ENCODE measurements around the gene ADGRA1.

Gene ADGRA1

DNA sequence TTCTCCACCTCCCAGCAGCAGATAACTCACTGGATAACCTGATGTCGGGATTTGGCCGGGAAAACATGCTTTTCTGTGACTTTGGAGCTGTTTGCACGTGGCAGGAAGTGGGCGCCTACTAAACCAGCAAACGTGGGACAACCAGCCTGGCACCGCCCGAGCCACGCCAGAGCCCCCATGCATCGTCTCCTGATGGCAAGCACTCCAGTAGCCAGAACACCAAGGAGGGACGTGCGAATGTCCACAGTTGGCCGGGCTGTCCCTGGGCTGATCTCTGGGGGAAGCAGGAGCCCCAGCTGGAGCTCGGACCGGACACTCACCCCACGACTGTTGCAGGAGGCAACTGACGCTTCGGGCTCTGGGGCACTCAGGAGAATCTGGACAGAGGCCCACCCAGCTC, 7.1 kb downstream of the ADGRA1 start:
- DNase-seq (ENCODE audit: low read depth in 2 of 2): no peak

DNA sequence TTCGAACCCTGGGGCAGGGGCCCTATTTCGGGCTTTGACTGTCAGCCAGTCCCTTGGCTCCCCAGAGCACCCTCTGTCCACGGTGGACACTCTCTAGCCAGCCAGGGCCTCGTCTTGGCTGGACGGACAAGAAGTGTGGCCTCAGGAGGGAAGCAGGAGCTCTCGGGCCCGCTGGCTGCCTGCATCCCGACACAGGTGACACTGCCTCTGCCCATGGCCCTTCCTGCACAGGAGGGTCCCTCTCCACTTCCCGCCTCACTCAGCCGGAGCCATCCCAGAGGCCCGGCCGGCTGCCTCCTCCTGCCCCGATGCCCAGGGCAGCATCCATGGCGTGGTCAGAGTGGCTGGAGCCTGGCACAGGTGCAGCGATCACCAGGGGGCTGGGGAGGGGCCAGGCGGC, 7.9 kb downstream of the ADGRA1 start:
- no peak for DNase-seq (ENCODE audit: low read depth in 2 of 2)

DNA sequence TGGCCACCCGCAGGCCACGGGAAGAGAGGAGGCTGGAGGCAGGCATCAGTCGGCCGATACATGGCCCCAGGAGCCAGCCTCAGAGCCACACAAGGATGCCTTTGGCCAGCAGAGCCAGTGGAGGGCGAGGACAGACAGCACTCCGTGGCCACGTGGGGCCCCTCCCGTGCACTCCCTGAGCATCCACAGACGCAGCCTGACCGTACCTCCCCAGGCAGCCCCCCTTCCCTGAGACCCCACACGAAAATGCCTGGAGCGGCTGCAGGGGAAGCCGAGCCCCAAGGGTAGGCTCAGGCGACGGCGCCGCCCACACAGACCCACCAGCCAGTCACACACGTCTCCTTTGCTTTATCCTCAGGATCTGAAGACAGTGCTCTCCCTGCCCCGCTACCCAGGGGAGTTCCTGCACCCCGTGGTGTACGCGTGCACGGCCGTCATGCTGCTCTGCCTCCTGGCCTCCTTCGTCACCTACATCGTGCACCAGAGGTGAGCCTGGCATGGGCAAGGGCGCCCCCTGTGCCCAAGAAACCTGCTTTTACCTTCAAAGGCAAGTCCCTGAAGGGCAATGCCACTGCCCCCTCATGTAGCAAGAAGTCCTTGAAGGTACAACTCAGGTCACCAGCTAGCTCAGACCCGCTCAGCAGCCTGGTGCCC, 9.0 kb downstream of the ADGRA1 start:
- DNase-seq (ENCODE audit: low read depth in 2 of 2): no peak

GRCh38 chr10:133097418-133097817, 9.7 kb downstream of the ADGRA1 start:
- no peak for DNase-seq (ENCODE audit: low read depth in 2 of 2)

GRCh38 chr10:133097961-133098360, 10.2 kb downstream of the ADGRA1 start:
- no peak for DNase-seq (ENCODE audit: low read depth in 2 of 2)

GRCh38 chr10:133098426-133099124, 10.9 kb downstream of the ADGRA1 start:
- no peak for DNase-seq (ENCODE audit: low read depth in 2 of 2)

DNA sequence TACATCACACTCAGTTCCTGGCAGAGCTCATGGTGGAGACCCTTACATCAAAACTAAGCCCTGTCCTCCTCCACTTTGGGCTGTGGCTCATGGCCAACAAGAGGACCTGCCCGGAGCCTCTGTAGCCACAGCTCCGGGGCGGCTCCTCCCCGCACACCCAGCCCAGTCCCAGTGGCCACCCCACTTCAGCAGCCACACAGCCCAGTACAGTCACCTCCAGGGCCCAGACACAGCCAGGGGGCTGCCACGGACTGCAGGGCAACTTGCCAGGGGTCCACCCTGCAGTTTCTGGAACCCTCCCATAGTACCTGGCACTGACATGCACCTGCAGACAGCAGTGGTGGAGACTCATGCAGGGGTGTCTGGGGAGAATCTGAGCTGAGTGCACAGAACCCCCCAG, 11.8 kb downstream of the ADGRA1 start:
- no peak for DNase-seq (ENCODE audit: low read depth in 2 of 2)

GRCh38 chr10:133100186-133100585, 12.5 kb downstream of the ADGRA1 start:
- no peak for DNase-seq (ENCODE audit: low read depth in 2 of 2)

GRCh38 chr10:133100706-133101415, 13.1 kb downstream of the ADGRA1 start:
- DNase-seq (ENCODE audit: low read depth in 2 of 2): no peak

- no peak for DNase-seq (ENCODE audit: low read depth in 2 of 2)
Observed at GRCh38 chr10:133101416-133101810, 13.7 kb downstream of the ADGRA1 start.

DNA sequence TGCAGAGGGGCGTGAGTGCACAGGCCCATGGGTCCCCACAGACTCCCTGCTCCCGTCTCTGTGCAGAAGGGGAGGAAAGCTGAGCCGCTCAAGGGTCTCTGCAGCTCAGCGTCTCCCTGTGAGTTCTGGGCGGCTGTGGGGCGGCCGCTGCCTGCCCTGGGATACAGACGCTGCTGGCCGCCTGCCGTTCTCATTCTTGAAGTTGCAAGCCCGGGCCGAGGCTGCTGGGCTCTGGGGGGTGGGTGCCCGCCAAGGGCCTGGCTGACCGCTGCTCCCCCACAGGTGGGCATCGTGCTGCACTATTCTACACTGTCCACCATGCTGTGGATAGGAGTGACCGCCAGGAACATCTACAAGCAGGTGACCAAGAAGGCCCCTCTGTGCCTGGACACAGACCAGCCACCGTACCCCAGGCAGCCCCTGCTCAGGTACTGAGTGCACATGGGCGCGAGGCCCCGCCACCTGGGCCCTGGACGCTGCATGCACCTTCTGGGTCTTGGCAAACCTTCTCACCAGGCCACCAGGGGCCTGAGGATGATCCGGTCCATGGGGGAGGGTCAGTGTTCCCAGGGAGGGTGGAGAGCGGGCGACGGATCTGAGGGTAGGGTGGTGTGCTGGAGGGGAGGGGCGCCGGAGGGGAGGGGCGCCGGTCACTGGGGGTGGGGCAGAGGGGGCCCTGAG, 14.8 kb downstream of the ADGRA1 start:
- no peak for DNase-seq (ENCODE audit: low read depth in 2 of 2)

DNA sequence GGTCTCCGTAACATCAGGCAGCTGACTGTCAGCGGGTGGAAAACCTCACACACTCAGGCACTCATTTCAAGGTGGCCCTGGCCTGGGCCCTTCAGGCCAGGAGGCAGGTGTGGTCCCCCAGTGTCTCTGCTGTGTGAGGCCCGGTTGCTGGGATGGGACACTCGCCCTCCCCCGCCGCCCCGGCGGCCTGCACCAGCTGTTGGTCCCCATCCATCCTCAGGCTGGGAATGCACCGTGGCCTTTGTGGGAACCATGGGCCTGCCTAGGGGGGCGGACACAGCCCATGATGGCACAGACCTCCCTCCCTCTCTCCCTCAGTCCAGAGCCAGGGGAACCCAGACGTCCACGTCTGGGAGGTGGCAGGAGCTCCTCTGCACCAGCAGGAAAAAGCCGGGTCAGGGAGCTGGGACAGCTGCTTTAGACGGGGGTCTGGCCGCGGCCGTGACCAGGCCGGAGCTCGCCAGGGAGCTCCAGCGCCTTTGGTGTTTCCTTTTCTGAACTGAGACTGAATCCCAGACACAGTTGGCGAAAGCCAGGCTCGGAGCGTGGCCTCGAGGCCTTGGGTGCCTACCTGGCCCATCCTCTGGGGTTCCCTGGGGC, 15.7 kb downstream of the ADGRA1 start:
- no peak for DNase-seq (ENCODE audit: low read depth in 2 of 2)

GRCh38 chr10:133104068-133104962, 16.6 kb downstream of the ADGRA1 start:
- DNase-seq (ENCODE audit: low read depth in 2 of 2): no peak

DNA sequence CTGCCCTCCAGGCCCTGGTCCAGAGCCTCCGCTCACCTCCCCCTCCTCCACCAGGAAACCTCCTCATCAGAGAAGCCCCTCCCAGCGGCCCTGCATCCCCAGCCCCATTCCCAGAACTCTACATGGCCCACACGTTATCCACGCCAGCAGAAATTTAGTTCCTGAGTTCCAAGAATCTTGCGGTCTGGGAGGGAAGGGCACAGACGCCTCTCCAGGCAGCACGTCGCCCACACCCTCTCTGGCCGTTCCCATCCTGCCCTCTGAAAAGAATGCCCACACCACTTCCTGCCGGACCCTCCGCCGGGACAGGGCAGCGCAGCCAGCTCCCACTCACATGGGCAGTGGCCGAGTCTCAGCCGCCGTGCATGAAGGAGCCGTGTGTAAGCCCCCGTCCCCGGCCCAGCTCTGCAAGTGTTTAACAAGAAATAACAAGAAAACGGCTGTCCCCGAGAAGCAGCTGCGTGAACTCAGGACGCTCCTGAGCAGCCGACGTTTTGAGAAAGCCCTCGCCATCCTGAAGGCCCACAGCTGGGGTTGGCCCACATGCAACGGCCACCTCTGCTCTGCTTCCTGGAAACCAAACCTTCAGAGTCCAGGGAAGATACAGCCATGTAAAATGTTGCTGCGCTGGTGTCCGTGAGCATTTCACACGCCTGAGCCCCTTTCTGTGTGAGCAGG, 17.4 kb downstream of the ADGRA1 start:
- no peak for DNase-seq (ENCODE audit: low read depth in 2 of 2)

DNA sequence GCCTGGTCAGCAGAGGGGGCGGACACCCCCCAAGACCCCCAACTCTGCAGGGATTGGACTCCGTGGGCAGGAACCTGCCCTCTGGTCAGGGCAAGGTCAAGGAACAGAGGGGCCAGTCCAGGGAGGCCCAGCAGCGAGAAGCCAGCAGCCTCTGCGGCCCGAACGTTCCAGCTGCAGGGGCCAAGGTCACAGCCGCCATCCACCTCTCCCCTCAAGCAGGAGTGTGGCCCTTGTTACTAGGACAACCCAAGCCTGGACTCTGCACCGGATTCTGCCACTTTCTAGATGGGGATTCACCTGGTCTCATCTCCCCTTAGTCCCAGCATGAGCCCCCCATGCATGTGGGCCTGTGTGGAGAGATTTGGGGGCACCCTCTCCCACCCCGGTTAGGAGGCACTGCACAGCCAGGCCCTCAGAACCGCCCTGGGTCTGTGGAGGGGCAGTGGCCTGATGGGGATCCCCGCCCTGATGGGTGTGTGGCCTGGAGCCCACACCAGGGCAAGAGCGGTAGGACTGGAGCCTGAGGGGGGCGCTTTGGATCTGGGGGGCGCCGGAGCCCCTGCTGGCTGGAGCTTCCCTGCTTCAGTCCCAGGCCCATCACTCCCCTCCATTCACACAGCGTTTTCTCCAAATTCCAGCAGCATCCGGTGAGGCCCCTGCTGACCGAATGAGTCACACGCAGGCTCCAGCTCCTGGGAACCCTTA, 18.1 kb downstream of the ADGRA1 start:
- DNase-seq (ENCODE audit: low read depth in 2 of 2): no peak

DNA sequence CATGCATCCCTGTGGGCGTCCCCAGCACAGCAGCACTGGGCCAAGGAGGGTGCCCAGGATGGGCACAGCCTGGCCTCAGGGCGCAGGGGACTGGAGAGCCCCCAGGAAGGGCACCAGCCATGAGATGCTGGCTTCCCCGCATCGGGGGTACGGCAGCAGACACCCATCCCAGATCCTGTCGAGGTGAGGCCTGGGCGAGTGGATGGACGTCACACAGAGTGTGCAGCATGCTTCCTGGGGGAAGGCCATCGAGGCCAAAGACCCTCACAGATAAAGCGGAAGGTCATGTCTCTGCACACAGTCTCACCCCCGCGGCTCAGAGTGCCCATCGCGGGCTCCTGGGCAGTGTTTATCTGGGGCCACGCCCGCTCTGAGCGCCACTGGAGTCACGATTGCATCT, 18.8 kb downstream of the ADGRA1 start:
- no peak for DNase-seq (ENCODE audit: low read depth in 2 of 2)

DNA sequence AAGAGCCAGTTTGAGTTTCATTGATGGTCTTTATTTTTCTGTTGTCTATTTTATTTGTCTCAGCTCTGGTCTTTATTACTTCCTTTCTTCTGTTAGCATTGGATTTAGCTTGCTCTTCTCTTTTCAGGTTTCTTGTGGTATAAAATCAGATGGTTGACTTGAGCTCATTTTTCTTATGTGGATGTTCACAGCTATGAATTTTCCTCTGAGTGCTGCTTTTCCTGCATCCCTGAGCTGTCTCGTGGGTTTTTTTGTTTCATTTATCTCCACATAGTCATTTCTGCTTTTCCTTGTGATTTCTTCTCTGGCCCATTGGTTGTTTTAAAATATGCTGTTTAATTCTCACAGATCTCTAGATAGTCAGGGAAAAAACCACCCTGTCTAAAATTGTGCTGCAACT, 19.7 kb downstream of the ADGRA1 start:
- no peak for DNase-seq (ENCODE audit: low read depth in 2 of 2)

- no peak for DNase-seq (ENCODE audit: low read depth in 2 of 2)
Observed at GRCh38 chr10:133109711-133110110, 22.0 kb downstream of the ADGRA1 start.

GRCh38 chr10:133110133-133110532, 22.4 kb downstream of the ADGRA1 start:
- no peak for DNase-seq (ENCODE audit: low read depth in 2 of 2)

Data from stimulated activated CD8-positive, alpha-beta memory T cell treated with anti-CD3 and anti-CD28 coated beads, Interleukin-2, amount 100 ng/mL, for 48 hours (primary cell).